ENCODE data around the gene WASF3.

Gene WASF3

DNA sequence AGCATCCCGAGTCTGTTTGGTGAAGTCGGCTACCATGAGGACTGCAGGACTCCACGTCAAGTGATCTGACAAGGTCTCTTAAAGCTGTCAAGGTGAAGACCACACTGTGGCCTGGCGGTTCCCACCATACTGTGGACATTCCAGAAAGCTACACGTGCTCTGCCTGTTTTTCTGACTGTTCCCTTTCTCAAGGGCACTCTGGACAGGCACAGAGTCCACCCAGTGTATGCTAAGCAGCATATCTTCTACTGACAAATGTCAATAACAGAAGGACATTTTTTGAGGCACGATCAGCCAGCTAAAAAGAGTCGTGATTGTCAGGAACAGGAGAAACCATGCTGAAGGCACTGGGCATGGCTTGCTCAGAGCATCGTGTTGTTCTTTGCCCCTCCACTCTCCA, 12.8 kb upstream of the WASF3 start:
- Histone ChIP-seq H3K4me3 (ENCODE audit: low read length in 2 of 2) (no peak overlapping the region), H2BK5ac (ENCODE audit: low read length) (no peak overlapping the region), H2AK5ac (ENCODE audit: low read depth, low read length) (no peak overlapping the region), H3K27me3 (ENCODE audit: control insufficient read depth in 3 of 3, insufficient read depth in 3 of 3, low read depth in 1 of 3, low read length in 3 of 3) (peaks cover 0 to 29% (median 0%) of the 10 kb centered on the region in 3 experiments), H3K14ac (ENCODE audit: low read length) (no peak overlapping the region), H3K27ac (replicated peaks; ENCODE audit: low read length) (no peak overlapping the region), H4K8ac (ENCODE audit: low read depth, low read length) (no peak overlapping the region), H3K4me1 (ENCODE audit: control insufficient read depth in 2 of 2, insufficient read depth in 1 of 2, low read depth in 1 of 2, low read length in 2 of 2) (no peaks in the 10 kb centered on the region), H3K9me3 (replicated peaks in 1 of 2; ENCODE audit: control insufficient read depth in 2 of 2, insufficient read depth in 1 of 2, low read depth in 1 of 2, low read length in 2 of 2) (no peaks in the 10 kb centered on the region), H2BK15ac (ENCODE audit: low read length) (no peak overlapping the region), H3K9ac (ENCODE audit: low read depth, low read length, poor library complexity) (no peak overlapping the region), H3K4ac (ENCODE audit: low read length) (no peak overlapping the region), H2AFZ (ENCODE audit: low read length) (no peak overlapping the region), H2BK120ac (ENCODE audit: low read depth, low read length) (no peak overlapping the region), H3K4me2 (ENCODE audit: insufficient read depth, low read length, poor library complexity, severe bottlenecking) (no peak overlapping the region), H3K36me3 (replicated peaks in 1 of 2; ENCODE audit: control insufficient read depth in 2 of 2, insufficient read depth in 2 of 2, low read length in 2 of 2) (no peaks in the 10 kb centered on the region), H3K23ac (ENCODE audit: low read depth, low read length, poor library complexity) (no peak overlapping the region), H4K91ac (ENCODE audit: low read depth, low read length, poor library complexity) (no peak overlapping the region), H2BK12ac (ENCODE audit: low read length) (no peak overlapping the region), H3K79me1 (ENCODE audit: low read depth, low read length) (no peaks in the 10 kb centered on the region), H3K18ac (ENCODE audit: low read length) (no peak overlapping the region)
- no CpG with 5 or more reads among the region's 8 CpGs for WGBS, 2 donors (ENCODE audit: extremely low coverage in 2 of 2, insufficient read length in 2 of 2, insufficient replicate concordance in 1 of 2)
- no peak for DNase-seq (ENCODE audit: low spot score)

DNA sequence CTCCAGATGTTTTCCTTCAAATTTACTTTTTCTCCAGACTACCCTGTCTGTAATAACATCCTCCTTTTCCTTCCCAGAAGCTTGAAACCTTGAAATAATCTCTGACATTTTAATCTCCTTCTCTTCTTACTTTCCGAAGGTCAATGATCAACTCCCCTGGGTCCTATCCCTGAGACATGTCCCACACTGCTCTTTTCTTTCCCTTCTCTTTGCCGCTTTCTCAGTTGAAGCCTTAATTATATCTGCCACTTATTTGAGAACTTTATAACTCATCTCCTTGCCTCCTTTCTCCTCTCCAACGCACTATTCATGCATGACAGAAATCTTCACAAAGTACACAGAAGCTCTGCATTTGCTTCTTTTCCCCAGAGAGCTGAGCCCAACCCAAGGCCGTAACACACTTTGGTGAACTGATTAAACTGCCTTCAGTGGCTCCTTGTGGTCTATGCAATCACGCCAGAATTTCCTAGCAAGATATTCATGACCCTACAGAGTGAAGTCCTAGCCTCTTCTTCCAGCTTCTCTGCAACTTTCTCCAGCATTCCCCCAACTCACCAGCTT, 9.2 kb upstream of the WASF3 start:
- no peak overlapping the region for H3K27ac ChIP-seq (replicated peaks; ENCODE audit: low read length)
- no peak overlapping the region for H4K91ac ChIP-seq (ENCODE audit: low read depth, low read length, poor library complexity)
- no peaks in the 10 kb centered on the region for H3K4me1 ChIP-seq (ENCODE audit: control insufficient read depth in 2 of 2, insufficient read depth in 1 of 2, low read depth in 1 of 2, low read length in 2 of 2)
- no peak overlapping the region for H2BK5ac ChIP-seq (ENCODE audit: low read length)
- no peak overlapping the region for H2BK12ac ChIP-seq (ENCODE audit: low read length)
- no peak overlapping the region for H3K23ac ChIP-seq (ENCODE audit: low read depth, low read length, poor library complexity)
- H3K9me3 ChIP-seq (replicated peaks in 1 of 2; ENCODE audit: control insufficient read depth in 2 of 2, insufficient read depth in 1 of 2, low read depth in 1 of 2, low read length in 2 of 2) = no peaks in the 10 kb centered on the region
- no peak overlapping the region for H2AK5ac ChIP-seq (ENCODE audit: low read depth, low read length)
- peaks cover 0 to 47% (median 0%) of the 10 kb centered on the region in 3 experiments for H3K27me3 ChIP-seq (ENCODE audit: control insufficient read depth in 3 of 3, insufficient read depth in 3 of 3, low read depth in 1 of 3, low read length in 3 of 3)
- H2BK15ac ChIP-seq (ENCODE audit: low read length) = no peak overlapping the region
- H3K4ac ChIP-seq (ENCODE audit: low read length) = no peak overlapping the region
- no peak for DNase-seq (ENCODE audit: low spot score)
- H3K4me3 ChIP-seq (ENCODE audit: low read length in 2 of 2) = no peak overlapping the region
- H3K36me3 ChIP-seq (replicated peaks in 1 of 2; ENCODE audit: control insufficient read depth in 2 of 2, insufficient read depth in 2 of 2, low read length in 2 of 2) = no peaks in the 10 kb centered on the region
- H3K4me2 ChIP-seq (ENCODE audit: insufficient read depth, low read length, poor library complexity, severe bottlenecking) = no peak overlapping the region
- no peak overlapping the region for H2AFZ ChIP-seq (ENCODE audit: low read length)
- no peak overlapping the region for H2BK120ac ChIP-seq (ENCODE audit: low read depth, low read length)
- H4K8ac ChIP-seq (ENCODE audit: low read depth, low read length) = no peak overlapping the region
- no peak overlapping the region for H3K9ac ChIP-seq (ENCODE audit: low read depth, low read length, poor library complexity)
- H3K14ac ChIP-seq (ENCODE audit: low read length) = no peak overlapping the region
- H3K79me1 ChIP-seq (ENCODE audit: low read depth, low read length) = no peaks in the 10 kb centered on the region
- WGBS, 2 donors (ENCODE audit: extremely low coverage in 2 of 2, insufficient read length in 2 of 2, insufficient replicate concordance in 1 of 2) = no CpG with 5 or more reads among the region's 5 CpGs
- no peak overlapping the region for H3K18ac ChIP-seq (ENCODE audit: low read length)

GRCh38 chr13:26549713-26550112, 7.8 kb upstream of the WASF3 start:
- no peak overlapping the region for H4K91ac ChIP-seq (ENCODE audit: low read depth, low read length, poor library complexity)
- H3K4me2 ChIP-seq (ENCODE audit: insufficient read depth, low read length, poor library complexity, severe bottlenecking) = no peak overlapping the region
- WGBS, 2 donors (ENCODE audit: extremely low coverage in 2 of 2, insufficient read length in 2 of 2, insufficient replicate concordance in 1 of 2) = no CpG with 5 or more reads among the region's 1 CpG
- H3K36me3 ChIP-seq (replicated peaks in 1 of 2; ENCODE audit: control insufficient read depth in 2 of 2, insufficient read depth in 2 of 2, low read length in 2 of 2) = no peaks in the 10 kb centered on the region
- H2BK15ac ChIP-seq (ENCODE audit: low read length) = no peak overlapping the region
- H2AK5ac ChIP-seq (ENCODE audit: low read depth, low read length) = no peak overlapping the region
- H3K4me3 ChIP-seq (ENCODE audit: low read length in 2 of 2) = no peak overlapping the region
- no peak overlapping the region for H3K9ac ChIP-seq (ENCODE audit: low read depth, low read length, poor library complexity)
- peaks cover 0 to 37% (median 0%) of the 10 kb centered on the region in 3 experiments for H3K27me3 ChIP-seq (ENCODE audit: control insufficient read depth in 3 of 3, insufficient read depth in 3 of 3, low read depth in 1 of 3, low read length in 3 of 3)
- no peaks in the 10 kb centered on the region for H3K4me1 ChIP-seq (ENCODE audit: control insufficient read depth in 2 of 2, insufficient read depth in 1 of 2, low read depth in 1 of 2, low read length in 2 of 2)
- DNase-seq (ENCODE audit: low spot score) = no peak
- H4K8ac ChIP-seq (ENCODE audit: low read depth, low read length) = no peak overlapping the region
- H3K79me1 ChIP-seq (ENCODE audit: low read depth, low read length) = no peaks in the 10 kb centered on the region
- H2BK12ac ChIP-seq (ENCODE audit: low read length) = no peak overlapping the region
- no peak overlapping the region for H2BK5ac ChIP-seq (ENCODE audit: low read length)
- H3K18ac ChIP-seq (ENCODE audit: low read length) = no peak overlapping the region
- no peak overlapping the region for H3K23ac ChIP-seq (ENCODE audit: low read depth, low read length, poor library complexity)
- H3K27ac ChIP-seq (replicated peaks; ENCODE audit: low read length) = no peak overlapping the region
- H3K9me3 ChIP-seq (replicated peaks in 1 of 2; ENCODE audit: control insufficient read depth in 2 of 2, insufficient read depth in 1 of 2, low read depth in 1 of 2, low read length in 2 of 2) = no peaks in the 10 kb centered on the region
- no peak overlapping the region for H2BK120ac ChIP-seq (ENCODE audit: low read depth, low read length)
- H3K14ac ChIP-seq (ENCODE audit: low read length) = no peak overlapping the region
- no peak overlapping the region for H2AFZ ChIP-seq (ENCODE audit: low read length)
- H3K4ac ChIP-seq (ENCODE audit: low read length) = no peak overlapping the region

- Histone ChIP-seq H2AK5ac (ENCODE audit: low read depth, low read length) (no peak overlapping the region), H3K4me2 (ENCODE audit: insufficient read depth, low read length, poor library complexity, severe bottlenecking) (no peak overlapping the region), H3K9me3 (replicated peaks in 1 of 2; ENCODE audit: control insufficient read depth in 2 of 2, insufficient read depth in 1 of 2, low read depth in 1 of 2, low read length in 2 of 2) (peaks cover 0 to 2% of the 10 kb centered on the region in 2 donors), H2BK5ac (ENCODE audit: low read length) (no peak overlapping the region), H4K91ac (ENCODE audit: low read depth, low read length, poor library complexity) (no peak overlapping the region), H3K79me1 (ENCODE audit: low read depth, low read length) (no peaks in the 10 kb centered on the region), H3K9ac (ENCODE audit: low read depth, low read length, poor library complexity) (no peak overlapping the region), H4K8ac (ENCODE audit: low read depth, low read length) (no peak overlapping the region), H3K23ac (ENCODE audit: low read depth, low read length, poor library complexity) (no peak overlapping the region), H2BK120ac (ENCODE audit: low read depth, low read length) (no peak overlapping the region), H3K4ac (ENCODE audit: low read length) (no peak overlapping the region), H3K4me3 (ENCODE audit: low read length in 2 of 2) (no peak overlapping the region), H3K27ac (replicated peaks; ENCODE audit: low read length) (no peak overlapping the region), H3K18ac (ENCODE audit: low read length) (no peak overlapping the region), H3K36me3 (replicated peaks in 1 of 2; ENCODE audit: control insufficient read depth in 2 of 2, insufficient read depth in 2 of 2, low read length in 2 of 2) (no peaks in the 10 kb centered on the region), H3K4me1 (ENCODE audit: control insufficient read depth in 2 of 2, insufficient read depth in 1 of 2, low read depth in 1 of 2, low read length in 2 of 2) (no peaks in the 10 kb centered on the region), H2BK15ac (ENCODE audit: low read length) (no peak overlapping the region), H3K14ac (ENCODE audit: low read length) (no peak overlapping the region), H3K27me3 (ENCODE audit: control insufficient read depth in 3 of 3, insufficient read depth in 3 of 3, low read depth in 1 of 3, low read length in 3 of 3) (peaks cover 0 to 39% (median 0%) of the 10 kb centered on the region in 3 experiments), H2BK12ac (ENCODE audit: low read length) (no peak overlapping the region), H2AFZ (ENCODE audit: low read length) (no peak overlapping the region)
- no peak for DNase-seq (ENCODE audit: low spot score)
- WGBS, 2 donors (ENCODE audit: extremely low coverage in 2 of 2, insufficient read length in 2 of 2, insufficient replicate concordance in 1 of 2) = no CpG with 5 or more reads among the region's 6 CpGs
These were observed 6.1 kb upstream of the WASF3 start for GRCh38 chr13:26551255-26551860.

Data from neuronal stem cell (in vitro differentiated cells).